C4-2B (cell line): ENCODE results near the gene LETM1.

Source experiments
- CTCF ChIP-seq: fragments of 450-650 bp; conservative IDR thresholded peaks from 2 replicates; pipeline ENCODE4 v1.5.1; 2017; ENCODE audit warnings: mild to moderate bottlenecking
- ZFX ChIP-seq: fragments of 450-650 bp; IDR thresholded peaks from 2 replicates; pipeline ENCODE4 v1.6.1; 2017

- TF ChIP-seq CTCF: no peak
- no peak for TF ChIP-seq ZFX
Observed at GRCh38 chr4:1808851-1809753, 46.9 kb downstream of the LETM1 start.
